Measurements from ENCODE around the gene NSG1.

DNA sequence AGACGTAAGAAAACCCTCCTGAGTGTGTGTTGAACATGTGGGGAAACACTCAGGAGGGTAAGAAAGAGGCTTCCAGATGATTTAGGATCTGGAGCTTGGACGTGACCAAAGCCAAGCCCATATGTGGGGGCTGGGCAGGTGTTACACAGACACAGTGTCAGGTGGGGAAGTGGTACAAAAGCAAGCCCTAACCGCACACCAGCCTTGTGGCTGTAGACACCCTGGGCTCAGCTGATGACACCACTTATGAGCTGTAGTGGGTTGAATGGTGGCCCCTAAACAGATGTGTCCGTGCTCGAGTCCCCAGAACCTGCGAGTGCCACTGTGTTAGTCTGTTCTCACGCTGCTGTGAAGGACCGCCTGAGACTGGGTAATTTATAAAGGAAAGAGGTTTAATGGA lies 25.0 kb upstream of the NSG1 start:
- TF ChIP-seq, protein P1, sequence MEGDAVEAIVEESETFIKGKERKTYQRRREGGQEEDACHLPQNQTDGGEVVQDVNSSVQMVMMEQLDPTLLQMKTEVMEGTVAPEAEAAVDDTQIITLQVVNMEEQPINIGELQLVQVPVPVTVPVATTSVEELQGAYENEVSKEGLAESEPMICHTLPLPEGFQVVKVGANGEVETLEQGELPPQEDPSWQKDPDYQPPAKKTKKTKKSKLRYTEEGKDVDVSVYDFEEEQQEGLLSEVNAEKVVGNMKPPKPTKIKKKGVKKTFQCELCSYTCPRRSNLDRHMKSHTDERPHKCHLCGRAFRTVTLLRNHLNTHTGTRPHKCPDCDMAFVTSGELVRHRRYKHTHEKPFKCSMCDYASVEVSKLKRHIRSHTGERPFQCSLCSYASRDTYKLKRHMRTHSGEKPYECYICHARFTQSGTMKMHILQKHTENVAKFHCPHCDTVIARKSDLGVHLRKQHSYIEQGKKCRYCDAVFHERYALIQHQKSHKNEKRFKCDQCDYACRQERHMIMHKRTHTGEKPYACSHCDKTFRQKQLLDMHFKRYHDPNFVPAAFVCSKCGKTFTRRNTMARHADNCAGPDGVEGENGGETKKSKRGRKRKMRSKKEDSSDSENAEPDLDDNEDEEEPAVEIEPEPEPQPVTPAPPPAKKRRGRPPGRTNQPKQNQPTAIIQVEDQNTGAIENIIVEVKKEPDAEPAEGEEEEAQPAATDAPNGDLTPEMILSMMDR (IDR thresholded peaks at IDR 0.05) = no peak
- TF ChIP-seq, protein P2, sequence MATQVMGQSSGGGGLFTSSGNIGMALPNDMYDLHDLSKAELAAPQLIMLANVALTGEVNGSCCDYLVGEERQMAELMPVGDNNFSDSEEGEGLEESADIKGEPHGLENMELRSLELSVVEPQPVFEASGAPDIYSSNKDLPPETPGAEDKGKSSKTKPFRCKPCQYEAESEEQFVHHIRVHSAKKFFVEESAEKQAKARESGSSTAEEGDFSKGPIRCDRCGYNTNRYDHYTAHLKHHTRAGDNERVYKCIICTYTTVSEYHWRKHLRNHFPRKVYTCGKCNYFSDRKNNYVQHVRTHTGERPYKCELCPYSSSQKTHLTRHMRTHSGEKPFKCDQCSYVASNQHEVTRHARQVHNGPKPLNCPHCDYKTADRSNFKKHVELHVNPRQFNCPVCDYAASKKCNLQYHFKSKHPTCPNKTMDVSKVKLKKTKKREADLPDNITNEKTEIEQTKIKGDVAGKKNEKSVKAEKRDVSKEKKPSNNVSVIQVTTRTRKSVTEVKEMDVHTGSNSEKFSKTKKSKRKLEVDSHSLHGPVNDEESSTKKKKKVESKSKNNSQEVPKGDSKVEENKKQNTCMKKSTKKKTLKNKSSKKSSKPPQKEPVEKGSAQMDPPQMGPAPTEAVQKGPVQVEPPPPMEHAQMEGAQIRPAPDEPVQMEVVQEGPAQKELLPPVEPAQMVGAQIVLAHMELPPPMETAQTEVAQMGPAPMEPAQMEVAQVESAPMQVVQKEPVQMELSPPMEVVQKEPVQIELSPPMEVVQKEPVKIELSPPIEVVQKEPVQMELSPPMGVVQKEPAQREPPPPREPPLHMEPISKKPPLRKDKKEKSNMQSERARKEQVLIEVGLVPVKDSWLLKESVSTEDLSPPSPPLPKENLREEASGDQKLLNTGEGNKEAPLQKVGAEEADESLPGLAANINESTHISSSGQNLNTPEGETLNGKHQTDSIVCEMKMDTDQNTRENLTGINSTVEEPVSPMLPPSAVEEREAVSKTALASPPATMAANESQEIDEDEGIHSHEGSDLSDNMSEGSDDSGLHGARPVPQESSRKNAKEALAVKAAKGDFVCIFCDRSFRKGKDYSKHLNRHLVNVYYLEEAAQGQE (IDR thresholded peaks at IDR 0.05; ENCODE audit: insufficient read depth in 1 of 2, low read depth in 2 of 2, low read length in 1 of 2) = no peak
- no peak for TF ChIP-seq SIN3A (IDR thresholded peaks at IDR 0.05; ENCODE audit: borderline replicate concordance, insufficient read depth, low read depth, low read length)
- TF ChIP-seq POLR2AphosphoS5 (IDR thresholded peaks at IDR 0.05; ENCODE audit: low read depth, low read length) = no peak
